H1 (cell line): ENCODE results near the gene ZNF608. TPM values are rescaled to one million over a fixed set of nuclear protein-coding genes. Genes with fewer than 3 reads are reported as not detected.

Experiments
- BCL11A ChIP-seq, 2 experiments: IDR thresholded peaks; one replicate each; pipeline ENCODE4 v1.6.1; 2011; ENCODE audit warnings: low read depth in 2 of 2, low read length in 2 of 2, mild to moderate bottlenecking in 2 of 2
- CHD7 ChIP-seq: fragments of 300-600 bp; sonication (generic); IDR thresholded peaks from 2 replicates; pipeline ENCODE4 v1.7.1; 2012; ENCODE audit warnings: low read length, moderate library complexity, mild to moderate bottlenecking, inconsistent platforms; ENCODE audit not compliant: insufficient replicate concordance
- E2F6 ChIP-seq: IDR thresholded peaks from 2 replicates; pipeline ENCODE4 v1.6.1; 2012; ENCODE audit warnings: inconsistent platforms
- EP300 ChIP-seq, 2 experiments: IDR thresholded peaks; 1 replicate in 1 of 2; 2 replicates in 1 of 2; pipeline ENCODE4 v1.6.1; 2011 to 2012; ENCODE audit warnings: low read depth in 2 of 2, low read length in 2 of 2, mild to moderate bottlenecking in 2 of 2, borderline replicate concordance in 1 of 2, inconsistent platforms in 1 of 2, moderate library complexity in 1 of 2
- KDM1A ChIP-seq: fragments of 200-600, 300-600 bp; sonication (generic); IDR thresholded peaks from 2 replicates; pipeline ENCODE4 v1.7.1; 2016; ENCODE audit warnings: mild to moderate bottlenecking, low read length, borderline replicate concordance
- NRF1 ChIP-seq: IDR thresholded peaks from 2 replicates; pipeline ENCODE4 v1.6.1; 2011; ENCODE audit warnings: mild to moderate bottlenecking, low read depth, low read length, improper control_type of control experiment
- SP4 ChIP-seq: IDR thresholded peaks from 2 replicates; pipeline ENCODE4 v1.6.1; 2012; ENCODE audit warnings: low read length, inconsistent platforms
- SRF ChIP-seq: IDR thresholded peaks from 2 replicates; pipeline ENCODE4 v1.6.1; 2011; ENCODE audit warnings: mild to moderate bottlenecking, low read depth, low read length, moderate library complexity
- TCF12 ChIP-seq: IDR thresholded peaks from 2 replicates; pipeline ENCODE4 v1.6.1; 2011; ENCODE audit warnings: low read depth, mild to moderate bottlenecking, low read length
- polyA plus RNA-seq, 7 experiments: library from polyadenylated mRNA; depleted of rRNA in 3 of 7; stranded (reverse) in 5 of 7; unstranded in 2 of 7; fragments of >200 nt in 5 of 7; fragments of 200-250 nt in 2 of 7; gene quantifications; 1 replicate in 5 of 7; 2 replicates in 1 of 7; 4 replicates in 1 of 7; pipeline versions ENCODE4 v1.2.1 to v1.2.3, GENCODE V29; 2011 to 2013; ENCODE audit warnings: missing spikeins in 2 of 7, mixed read lengths in 2 of 7
- total RNA-seq: library from RNA; stranded (reverse); fragmentation: NEBNext Ultra II Directional; extraction: Animal tissue kit (Norgen Biotek cat#: 25700); gene quantifications from 2 replicates; pipeline ENCODE4 v1.2.1, GENCODE V29; 2021

The ZNF608 gene
- total and polyA plus RNA-seq, 2 of the 8 experiments (the other 6 are each of a cell fraction or from before 2014, with no cell fraction given) = 17.2 to 40.8 TPM

GRCh38 chr5:124729720-124730359, 16.6 kb downstream of the ZNF608 start (continued):
- TF ChIP-seq CHD7 = no peak
- no peak for TF ChIP-seq KDM1A
- TF ChIP-seq SRF = no peak
- TF ChIP-seq E2F6 = no peak
- no peak for TF ChIP-seq SP4
- TF ChIP-seq NRF1 = no peak
- TF ChIP-seq EP300 (IDR thresholded peaks at IDR 0.05; ENCODE audit: borderline replicate concordance in 1 of 2, low read depth in 2 of 2, low read length in 2 of 2) = no peak
- TF ChIP-seq BCL11A (IDR thresholded peaks at IDR 0.05; ENCODE audit: low read depth in 2 of 2, low read length in 2 of 2) = no peak
- TF ChIP-seq TCF12 = no peak
